Spleen (tissue), 7 donors: ENCODE measurements around the gene PCARE.

Experiments
- CTCF ChIP-seq, 11 experiments: fragments of 200-600 bp in 7 of 11; fragments of 450-650 bp in 4 of 11; sonication (generic) in 4 of 11; IDR thresholded peaks in 8 of 11; conservative IDR thresholded peaks in 3 of 11; 1 replicate in 7 of 11; 2 replicates in 4 of 11; pipeline versions ENCODE4 v1.4.0 to v1.8.0; 2016 to 2021; ENCODE audit warnings: antibody characterized with exemption in 11 of 11, inconsistent platforms in 4 of 11, mild to moderate bottlenecking in 1 of 11
- POLR2A ChIP-seq, 3 donors: fragments of 450-650 bp; IDR thresholded peaks; one replicate each; pipeline ENCODE4 v1.5.1; 2017; ENCODE audit warnings: antibody characterized with exemption in 3 of 3, mild to moderate bottlenecking in 1 of 3
- POLR2AphosphoS5 ChIP-seq, 3 donors: sonication (generic); formaldehyde crosslinking; IDR thresholded peaks; one replicate each; pipeline ENCODE4 v1.5.1; 2017; ENCODE audit warnings: antibody characterized with exemption in 3 of 3
- donor health status: DM: no; HTN: no; CAD: no; lungs with moderate emphysema.
- donor health status: DM: no; HTN: no; CAD: no.
- donor health status: DM: no; HTN: no; CAD: no.

DNA sequence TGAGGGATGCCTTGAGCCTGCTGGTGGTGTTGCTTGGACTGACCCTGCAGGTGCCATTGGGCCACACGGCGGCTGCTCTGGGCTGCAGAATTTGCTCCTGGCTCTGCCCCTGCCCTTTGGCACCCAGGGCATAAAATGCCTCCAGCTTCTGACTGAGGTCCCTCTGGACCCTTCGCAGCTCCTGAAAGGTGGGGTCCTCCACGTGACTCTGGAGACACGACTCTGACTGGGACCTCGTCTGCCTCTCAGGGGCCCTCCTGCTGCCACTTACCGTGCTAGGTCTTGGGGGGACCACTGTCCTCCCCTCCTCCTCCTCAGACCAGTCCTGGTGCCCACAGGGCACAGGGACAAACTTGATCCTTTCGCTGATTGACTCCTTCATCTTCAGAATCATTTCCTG, 2.1 kb downstream of the PCARE start:
- no peak for TF ChIP-seq CTCF (IDR thresholded peaks at IDR 0.05 in 8 of 11, conservative IDR thresholded peaks at IDR 0.05 in 3 of 11)
- TF ChIP-seq POLR2A (IDR thresholded peaks at IDR 0.05): no peak
- no peak for TF ChIP-seq POLR2AphosphoS5 (IDR thresholded peaks at IDR 0.05)
